BLaER1 treated with 17β-estradiol and CSF1 and Interleukin-3, amounts not matched to agents 10 nM and 100 nM (cell line): Measurements from ENCODE around the gene FGF19.

Source experiments
- H3K27ac ChIP-seq, 11 experiments: shearing (Covaris generic); formaldehyde crosslinking; 2 replicates each; pipeline ENCODE4 v1.8.1; 2022
- H3K27me3 ChIP-seq, 11 experiments: shearing (Covaris generic); formaldehyde crosslinking; 2 replicates each; pipeline ENCODE4 v1.8.1; 2022
- H3K36me3 ChIP-seq, 11 experiments: shearing (Covaris generic); formaldehyde crosslinking; 2 replicates each; pipeline ENCODE4 v1.8.1; 2022
- H3K4me1 ChIP-seq, 10 experiments: shearing (Covaris generic); formaldehyde crosslinking; 2 replicates each; pipeline ENCODE4 v1.8.1; 2022
- H3K4me2 ChIP-seq, 11 experiments: shearing (Covaris generic); formaldehyde crosslinking; 2 replicates each; pipeline ENCODE4 v1.8.1; 2022
- H3K4me3 ChIP-seq, 10 experiments: shearing (Covaris generic); formaldehyde crosslinking; 2 replicates each; pipeline ENCODE4 v1.8.1; 2022
- H3K9ac ChIP-seq, 11 experiments: shearing (Covaris generic); formaldehyde crosslinking; 2 replicates each; pipeline ENCODE4 v1.8.1; 2022
- H3K9me3 ChIP-seq, 11 experiments: shearing (Covaris generic); formaldehyde crosslinking; replicated peaks in 1 of 11; 2 replicates each; pipeline ENCODE4 v1.8.1; 2022
- H4K20me1 ChIP-seq, 11 experiments: shearing (Covaris generic); formaldehyde crosslinking; 2 replicates each; pipeline ENCODE4 v1.8.1; 2022
- Cebpa-rat ChIP-seq, 11 experiments: shearing (Covaris generic); IDR thresholded peaks; 2 replicates each; pipeline ENCODE4 v1.8.1; 2022

The FGF19 gene

DNA sequence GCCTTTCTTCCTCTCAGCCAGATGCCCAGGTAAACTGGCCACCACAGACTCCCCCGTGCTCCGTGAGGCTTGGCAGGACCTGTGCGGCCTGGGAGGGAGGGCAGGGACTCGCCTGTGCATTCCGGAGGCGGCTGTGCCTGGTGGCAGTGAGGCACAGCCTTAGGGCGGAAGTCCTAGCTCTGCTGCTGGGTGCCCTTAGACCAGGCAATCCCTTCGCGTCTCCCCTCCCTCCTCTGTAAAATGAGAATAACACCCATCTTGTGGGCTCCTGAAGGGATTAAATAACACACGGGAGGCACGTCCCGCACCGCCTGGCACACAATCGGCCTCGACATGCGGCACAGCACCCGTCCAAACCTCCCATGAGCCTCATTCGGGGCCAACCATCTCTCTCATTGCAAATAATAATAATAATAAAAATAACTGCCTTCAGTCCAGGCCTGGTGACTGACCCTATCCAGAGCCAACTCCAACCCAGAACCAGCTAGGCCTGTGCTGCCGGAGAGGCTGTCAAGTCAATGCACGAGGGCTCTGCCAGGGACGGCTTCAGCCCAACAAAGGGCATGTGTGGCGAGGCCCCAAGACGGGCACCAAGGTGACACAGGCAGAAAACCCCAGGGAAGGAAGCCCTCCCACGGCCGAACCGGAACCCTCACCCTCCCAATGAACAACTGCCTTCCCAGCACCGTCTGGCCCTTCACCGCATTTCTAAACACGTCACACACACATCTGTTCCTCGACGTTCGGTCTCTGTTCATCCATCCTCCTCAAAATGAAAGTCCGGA is 36.9 kb downstream of the FGF19 start:
- H3K4me3 ChIP-seq, result no peak overlapping the region
- H3K27ac ChIP-seq, result no peak overlapping the region
- no peaks in the 10 kb centered on the region for H3K27me3 ChIP-seq
- peaks cover 41 to 86% (median 70%) of the 10 kb centered on the region in 11 experiments for H3K36me3 ChIP-seq
- TF ChIP-seq Cebpa-rat (IDR thresholded peaks at IDR 0.05), result no peak
- peaks cover 39 to 100% (median 90%) of the 10 kb centered on the region in 11 experiments; a peak in 21 of 22 replicates for H4K20me1 ChIP-seq
- no peaks in the 10 kb centered on the region for H3K9me3 ChIP-seq
- H3K9ac ChIP-seq, result no peak overlapping the region
- no peak overlapping the region for H3K4me2 ChIP-seq
- H3K4me1 ChIP-seq, result peaks cover 10 to 77% (median 65%) of the 10 kb centered on the region in 10 experiments

DNA sequence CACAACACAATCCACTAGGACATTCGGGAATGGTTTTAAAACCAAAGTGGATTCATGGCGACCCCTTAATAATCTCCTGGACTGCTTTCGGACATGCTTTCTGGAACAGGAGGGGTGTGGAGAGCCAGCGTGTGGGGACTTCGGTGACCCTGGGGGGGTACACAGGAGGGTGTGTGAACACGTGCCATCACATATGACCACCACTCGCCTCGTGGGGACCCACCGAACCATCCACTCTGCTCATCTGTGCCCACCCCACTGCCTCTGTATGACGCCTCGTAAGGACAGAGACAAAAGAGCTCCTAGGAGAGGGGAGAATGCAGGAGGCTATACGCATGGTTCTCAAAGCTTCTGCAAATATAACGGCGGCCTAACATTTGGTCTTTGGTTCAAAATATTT is 37.6 kb downstream of the FGF19 start:
- peaks cover 40 to 100% (median 85%) of the 10 kb centered on the region in 11 experiments; a peak in 21 of 22 replicates for H4K20me1 ChIP-seq
- H3K4me3 ChIP-seq, result no peak overlapping the region
- no peak for TF ChIP-seq Cebpa-rat (IDR thresholded peaks at IDR 0.05)

DNA sequence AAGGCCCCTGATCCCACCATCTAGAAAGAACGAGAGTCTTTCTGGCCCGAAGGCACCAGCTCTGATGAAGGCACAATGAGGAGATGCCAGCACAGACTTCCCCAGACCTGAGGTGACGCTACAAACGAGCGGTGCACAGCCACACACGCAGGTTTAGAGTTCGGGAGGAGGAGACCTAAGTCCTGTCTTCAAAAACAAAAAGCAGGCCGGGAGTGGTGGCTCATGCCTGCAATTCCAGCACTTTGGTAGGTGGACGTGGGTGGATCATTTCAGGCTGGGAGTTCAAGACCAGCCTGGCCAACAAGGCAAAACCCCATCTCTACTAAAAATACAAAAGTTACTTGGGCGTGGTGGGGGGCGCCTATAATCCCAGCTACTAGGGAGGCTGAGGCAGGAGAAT is 38.2 kb downstream of the FGF19 start:
- H3K4me3 ChIP-seq, result no peak overlapping the region
- H3K4me2 ChIP-seq, result no peak overlapping the region
- peaks cover 16 to 79% (median 71%) of the 10 kb centered on the region in 10 experiments for H3K4me1 ChIP-seq
- TF ChIP-seq Cebpa-rat (IDR thresholded peaks at IDR 0.05), result no peak
- H4K20me1 ChIP-seq, result peaks cover 40 to 100% (median 83%) of the 10 kb centered on the region in 11 experiments; a peak in 21 of 22 replicates
- no peaks in the 10 kb centered on the region for H3K27me3 ChIP-seq
- H3K36me3 ChIP-seq, result peaks cover 28 to 80% (median 59%) of the 10 kb centered on the region in 11 experiments
- H3K9me3 ChIP-seq, result no peaks in the 10 kb centered on the region
- H3K27ac ChIP-seq, result no peak overlapping the region
- no peak overlapping the region for H3K9ac ChIP-seq

More for the DNA sequence above, 37.6 kb downstream of the FGF19 start:
- H3K9me3 ChIP-seq, result no peaks in the 10 kb centered on the region
- H3K27ac ChIP-seq, result no peak overlapping the region
- no peak overlapping the region for H3K4me2 ChIP-seq
- peaks cover 34 to 80% (median 63%) of the 10 kb centered on the region in 11 experiments for H3K36me3 ChIP-seq
- H3K4me1 ChIP-seq, result peaks cover 16 to 77% (median 70%) of the 10 kb centered on the region in 10 experiments
- H3K27me3 ChIP-seq, result no peaks in the 10 kb centered on the region
- no peak overlapping the region for H3K9ac ChIP-seq

DNA sequence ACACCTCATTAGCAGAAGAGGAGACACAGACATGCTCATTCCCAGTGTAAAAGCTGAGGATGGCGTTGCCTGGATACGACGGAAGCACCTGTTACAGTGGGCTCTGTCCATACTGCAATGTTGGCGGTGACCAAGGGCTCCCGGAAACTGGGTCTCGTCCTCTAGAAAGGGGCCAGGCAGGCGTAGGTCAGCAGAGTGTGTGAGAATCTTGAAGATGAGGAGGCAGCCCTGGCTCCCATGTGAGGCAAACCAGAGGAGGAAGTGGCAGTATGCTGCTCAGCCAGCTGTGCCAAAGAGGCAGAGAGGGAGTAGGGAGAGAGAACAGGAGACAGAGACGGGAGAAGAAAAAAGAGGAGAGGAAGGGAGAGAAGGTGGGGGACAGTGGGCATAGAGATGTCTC is 38.9 kb downstream of the FGF19 start:
- Histone ChIP-seq H3K9ac (peak overlapping the region in 2 of 11 experiments; percentile 7; a peak in 1 of 22 replicates), H3K36me3 (peaks cover 24 to 76% (median 53%) of the 10 kb centered on the region in 11 experiments), H4K20me1 (peaks cover 38 to 94% (median 76%) of the 10 kb centered on the region in 11 experiments; a peak in 21 of 22 replicates), H3K4me2 (peak overlapping the region in 9 of 11 experiments; percentile 15 to 77 (median 61); a peak in 17 of 22 replicates), H3K27me3 (no peaks in the 10 kb centered on the region), H3K9me3 (no peaks in the 10 kb centered on the region), H3K27ac (no peak overlapping the region), H3K4me1 (peaks cover 16 to 71% (median 64%) of the 10 kb centered on the region in 10 experiments), H3K4me3 (no peak overlapping the region)
- TF ChIP-seq Cebpa-rat (IDR thresholded peaks at IDR 0.05), result no peak

DNA sequence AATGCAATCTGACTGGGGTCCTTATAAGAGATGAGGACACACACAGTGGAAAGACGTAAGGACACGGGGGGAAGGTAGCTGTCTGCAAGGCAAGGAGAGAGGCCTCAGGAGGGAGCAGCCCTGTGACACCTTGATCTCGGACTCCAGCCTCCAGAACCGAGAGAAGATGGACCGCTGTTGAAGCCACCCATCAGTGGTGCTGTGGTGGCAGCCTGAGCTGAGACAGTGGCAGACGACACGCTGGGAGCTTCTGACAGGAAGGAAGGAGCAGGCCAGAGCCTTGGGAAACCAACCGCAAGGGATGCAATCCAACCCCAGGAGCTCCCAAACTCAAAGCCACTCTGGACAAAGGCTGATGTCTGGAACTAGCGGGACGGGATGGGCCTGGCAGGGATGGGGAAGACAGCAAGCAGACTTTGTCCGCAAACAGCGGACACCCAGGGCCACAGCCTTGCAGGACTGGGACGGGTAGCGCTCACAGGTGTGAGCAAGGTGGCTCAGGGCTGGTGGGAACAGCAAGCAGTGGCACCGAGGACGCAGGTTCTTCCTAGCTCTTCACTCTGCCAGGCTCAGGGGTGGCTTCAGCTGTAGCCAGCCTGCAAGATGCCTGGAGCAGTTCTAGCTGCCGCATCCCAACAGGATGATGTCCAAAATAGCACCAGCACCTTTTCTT is 39.6 kb downstream of the FGF19 start:
- TF ChIP-seq Cebpa-rat (IDR thresholded peaks at IDR 0.05), result no peak
- peaks cover 31 to 93% (median 69%) of the 10 kb centered on the region in 11 experiments; a peak in 21 of 22 replicates for H4K20me1 ChIP-seq
- H3K9ac ChIP-seq, result no peak overlapping the region
- H3K9me3 ChIP-seq, result no peaks in the 10 kb centered on the region
- peak overlapping the region in 9 of 11 experiments; percentile 15 to 77 (median 61); a peak in 16 of 22 replicates for H3K4me2 ChIP-seq
- H3K27me3 ChIP-seq, result no peaks in the 10 kb centered on the region
- peaks cover 17 to 69% (median 47%) of the 10 kb centered on the region in 11 experiments for H3K36me3 ChIP-seq
- no peak overlapping the region for H3K4me3 ChIP-seq
- H3K4me1 ChIP-seq, result peaks cover 16 to 65% (median 61%) of the 10 kb centered on the region in 10 experiments
- no peak overlapping the region for H3K27ac ChIP-seq

DNA sequence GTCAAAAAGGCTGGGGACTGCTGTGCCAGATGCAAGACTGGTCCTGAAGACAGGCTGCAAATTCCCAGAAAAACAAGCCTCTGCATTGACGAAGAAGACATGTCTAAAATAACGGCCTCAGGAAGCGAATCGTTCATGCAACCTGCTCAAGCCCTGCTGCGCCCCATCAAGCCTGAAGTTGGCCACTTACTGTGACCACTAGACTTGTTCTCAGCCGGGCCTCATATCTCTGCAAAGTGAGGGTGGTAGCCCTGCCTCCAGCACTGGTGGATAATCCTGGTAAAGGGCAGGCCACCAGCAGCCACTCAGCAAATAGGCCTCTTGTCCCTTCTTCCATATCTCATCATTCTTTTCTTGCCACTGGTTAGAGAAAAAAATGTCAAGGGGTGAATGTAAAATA is 40.5 kb downstream of the FGF19 start:
- peaks cover 12 to 61% (median 42%) of the 10 kb centered on the region in 11 experiments; a peak in 20 of 22 replicates for H3K36me3 ChIP-seq
- TF ChIP-seq Cebpa-rat (IDR thresholded peaks at IDR 0.05), result no peak
- H3K4me1 ChIP-seq, result peaks cover 16 to 56% (median 52%) of the 10 kb centered on the region in 10 experiments
- no peak overlapping the region for H3K4me3 ChIP-seq
- peak overlapping the region in 8 of 11 experiments; percentile 62 to 85 (median 72); a peak in 16 of 22 replicates for H3K4me2 ChIP-seq
- no peak overlapping the region for H3K9ac ChIP-seq
- H4K20me1 ChIP-seq, result peaks cover 31 to 85% (median 63%) of the 10 kb centered on the region in 11 experiments; a peak in 21 of 22 replicates
- H3K27me3 ChIP-seq, result no peaks in the 10 kb centered on the region
- H3K9me3 ChIP-seq, result no peaks in the 10 kb centered on the region
- no peak overlapping the region for H3K27ac ChIP-seq

DNA sequence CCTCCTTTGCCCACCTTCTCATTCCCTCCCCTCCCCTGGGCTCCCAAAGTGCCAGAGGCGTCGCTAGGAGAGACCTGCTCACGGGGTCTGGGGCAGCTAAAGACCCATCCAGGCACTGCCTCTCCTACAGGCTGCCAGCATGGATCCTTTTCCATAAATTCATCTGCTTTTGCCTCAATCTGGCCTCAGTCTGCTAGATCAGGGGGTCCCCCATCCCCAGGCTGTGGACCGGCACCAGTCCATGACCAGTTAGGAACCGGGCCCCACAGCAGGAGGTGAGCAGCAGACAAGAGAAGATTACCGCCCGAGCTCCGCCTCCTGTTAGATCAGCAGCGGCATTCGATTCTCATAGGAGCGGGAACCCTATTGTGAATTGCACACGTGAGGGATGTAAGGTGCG is 41.0 kb downstream of the FGF19 start:
- Histone ChIP-seq H3K36me3 (peaks cover 10 to 56% (median 36%) of the 10 kb centered on the region in 11 experiments; a peak in 20 of 22 replicates), H3K27ac (peak overlapping the region in 1 of 11 experiments; percentile 1; a peak in 1 of 22 replicates), H3K9ac (0 out of 22 replicates have a peak overlapping the region, but pooled peaks of 2 of the 11 experiments have one; percentile 5 to 65), H3K4me2 (peak overlapping the region; percentile 59 to 91 (median 73); a peak in 21 of 22 replicates), H4K20me1 (peaks cover 31 to 80% (median 58%) of the 10 kb centered on the region in 11 experiments; a peak in 21 of 22 replicates), H3K4me1 (peaks cover 16 to 51% (median 47%) of the 10 kb centered on the region in 10 experiments), H3K9me3 (no peaks in the 10 kb centered on the region), H3K4me3 (no peak overlapping the region), H3K27me3 (no peaks in the 10 kb centered on the region)
- TF ChIP-seq Cebpa-rat (IDR thresholded peaks at IDR 0.05), result no peak

DNA sequence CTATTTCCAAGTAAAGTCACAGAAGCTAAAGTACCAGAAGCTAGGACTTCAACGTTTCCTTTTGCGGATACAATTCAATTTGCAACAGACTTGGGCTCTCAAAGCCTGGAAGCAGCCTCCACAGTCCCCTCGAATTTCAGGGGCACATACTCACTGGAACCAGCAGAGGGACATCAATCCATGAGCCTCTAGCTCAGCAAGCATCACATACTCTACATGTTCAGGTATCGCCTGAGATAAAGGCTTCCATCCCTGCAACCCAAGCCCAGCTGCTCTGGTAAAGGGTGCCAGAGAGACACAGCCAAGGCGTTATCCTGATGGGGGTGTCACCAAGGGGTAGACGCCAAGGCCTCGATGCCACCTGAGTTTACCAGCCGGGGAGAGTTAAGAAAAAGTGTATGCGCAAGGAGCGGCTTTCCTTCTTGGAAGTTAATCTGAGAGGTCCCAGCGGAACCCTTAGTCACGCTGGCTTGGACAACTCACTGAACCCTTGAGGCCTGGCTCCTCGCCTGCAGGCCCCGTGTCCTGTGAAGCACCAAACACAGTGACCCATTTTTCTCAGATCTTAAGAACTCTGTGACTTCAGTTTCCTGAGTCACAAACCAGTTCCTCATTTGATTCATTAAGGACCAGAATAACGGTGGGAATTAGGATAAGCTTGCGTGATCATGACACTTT is 41.7 kb downstream of the FGF19 start:
- Histone ChIP-seq H3K4me2 (peak overlapping the region; percentile 59 to 91 (median 73)), H3K9me3 (no peaks in the 10 kb centered on the region), H3K27me3 (no peaks in the 10 kb centered on the region), H3K9ac (peak overlapping the region in 4 of 11 experiments; percentile 6 to 65 (median 26); a peak in 4 of 22 replicates), H3K4me3 (no peak overlapping the region), H3K27ac (0 out of 22 replicates have a peak overlapping the region, but pooled peaks of 3 of the 11 experiments have one; percentile 1 to 27 (median 1)), H4K20me1 (peaks cover 31 to 78% (median 53%) of the 10 kb centered on the region in 11 experiments; a peak in 21 of 22 replicates), H3K36me3 (peaks cover 6 to 50% (median 30%) of the 10 kb centered on the region in 11 experiments; a peak in 20 of 22 replicates), H3K4me1 (peaks cover 16 to 50% (median 44%) of the 10 kb centered on the region in 10 experiments)
- no peak for TF ChIP-seq Cebpa-rat (IDR thresholded peaks at IDR 0.05)
